Measurements from ENCODE around the gene PHF1. TPM values are rescaled to one million over a fixed set of nuclear protein-coding genes. Genes with fewer than 3 reads are reported as not detected.

Gene PHF1
- total RNA-seq, 4 donors from 2014 or later = 68.5 to 91.5 (median 84.9) TPM

- peak; percentile 96 for DNase-seq (ENCODE audit: extremely low spot score)
- H3K4me3 ChIP-seq = peak overlapping the region; percentile 62 to 75 (median 66)
- WGBS = under 1% methylated on average over 39 of the region's 43 CpGs
- intact Hi-C loops (cut with DNase I) = loop anchor here (5.0 kb wide), 1 partner anchor 34 kb away; the partner anchor contains the start of gene KIFC1
- H3K36me3 ChIP-seq = no peaks in the 10 kb centered on the region
- H3K27me3 ChIP-seq = no peaks in the 10 kb centered on the region
- TF ChIP-seq EP300 (IDR thresholded peaks at IDR 0.05) (no peak), POLR2A (IDR thresholded peaks at IDR 0.05; ENCODE audit: low read depth) (no peak), POLR2AphosphoS5 (IDR thresholded peaks at IDR 0.05) (peak; percentile 81 to 88), CTCF (IDR thresholded peaks at IDR 0.05) (peak; percentile 64 to 74 (median 71))
- H3K9me3 ChIP-seq = no peaks in the 10 kb centered on the region
- H3K4me1 ChIP-seq = peaks cover 44 to 75% (median 69%) of the 10 kb centered on the region in 4 donors
- H3K27ac ChIP-seq (replicated peaks in 1 of 4) = peak overlapping the region; percentile 89 to 95 (median 94)
Observed at GRCh38 chr6:33425668-33426577, 15.1 kb downstream of the PHF1 start.

- no peaks in the 10 kb centered on the region for H3K36me3 ChIP-seq
- H3K27ac ChIP-seq (replicated peaks in 1 of 4) = peak overlapping the region; percentile 89 to 95 (median 94)
- H3K4me1 ChIP-seq = peaks cover 53 to 80% (median 73%) of the 10 kb centered on the region in 4 donors
- WGBS = 10% methylated on average over 12 of the region's 12 CpGs
- no peaks in the 10 kb centered on the region for H3K27me3 ChIP-seq
- intact Hi-C loops (cut with DNase I) = loop anchor here (5.0 kb wide), 1 partner anchor 35 kb away; the partner anchor contains the start of gene KIFC1
- H3K4me3 ChIP-seq = peak overlapping the region; percentile 62 to 75 (median 66)
- H3K9me3 ChIP-seq = no peaks in the 10 kb centered on the region
- TF ChIP-seq CTCF (IDR thresholded peaks at IDR 0.05) = no peak
- no peak for TF ChIP-seq POLR2AphosphoS5 (IDR thresholded peaks at IDR 0.05)
- TF ChIP-seq EP300 (IDR thresholded peaks at IDR 0.05) = no peak
- TF ChIP-seq POLR2A (IDR thresholded peaks at IDR 0.05; ENCODE audit: low read depth) = no peak
- DNase-seq (ENCODE audit: extremely low spot score) = no peak
Observed at GRCh38 chr6:33426590-33427511, 16.0 kb downstream of the PHF1 start.

GRCh38 chr6:33427585-33428223 lies 16.9 kb downstream of the PHF1 start:
- Histone ChIP-seq H3K4me3 (peak overlapping the region; percentile 62 to 75 (median 66)), H3K27ac (replicated peaks in 1 of 4) (peak overlapping the region; percentile 89 to 95 (median 94)), H3K9me3 (no peaks in the 10 kb centered on the region), H3K4me1 (peaks cover 54 to 86% (median 81%) of the 10 kb centered on the region in 4 donors), H3K27me3 (no peaks in the 10 kb centered on the region), H3K36me3 (no peaks in the 10 kb centered on the region)
- no peak for DNase-seq (ENCODE audit: extremely low spot score)
- intact Hi-C loops (cut with DNase I) = loop anchor here (5.0 kb wide), 1 partner anchor 35 kb away; the partner anchor contains the start of gene KIFC1
- WGBS = 0% methylated on average over 15 of the region's 79 CpGs
- TF ChIP-seq POLR2A (IDR thresholded peaks at IDR 0.05; ENCODE audit: low read depth) (no peak), EP300 (IDR thresholded peaks at IDR 0.05) (no peak), POLR2AphosphoS5 (IDR thresholded peaks at IDR 0.05) (peak in 1 of 2 donors; percentile 25)

GRCh38 chr6:33428224-33428965 lies 17.6 kb downstream of the PHF1 start:
- H3K27ac ChIP-seq (replicated peaks in 1 of 4) = peak overlapping the region; percentile 89 to 95 (median 94)
- H3K4me1 ChIP-seq = peaks cover 54 to 92% (median 88%) of the 10 kb centered on the region in 4 donors
- H3K27me3 ChIP-seq = no peaks in the 10 kb centered on the region
- H3K36me3 ChIP-seq = no peaks in the 10 kb centered on the region
- intact Hi-C loops (cut with DNase I) = loop anchor here (5.0 kb wide), 1 partner anchor 36 kb away; the partner anchor contains the start of gene KIFC1
- H3K9me3 ChIP-seq = no peaks in the 10 kb centered on the region
- 9% methylated on average over 16 of the region's 33 CpGs for WGBS
- DNase-seq (ENCODE audit: extremely low spot score) = no peak
- TF ChIP-seq POLR2AphosphoS5 (IDR thresholded peaks at IDR 0.05) (no peak), CTCF (IDR thresholded peaks at IDR 0.05) (peak in 1 of 3 experiments; percentile 31)
- peak overlapping the region; percentile 62 to 75 (median 66) for H3K4me3 ChIP-seq

Data from esophagus muscularis mucosa (tissue), 4 donors.